H1 (cell line): ENCODE results near the gene MLPH. TPM values are rescaled to one million over a fixed set of nuclear protein-coding genes. Genes with fewer than 3 reads are reported as not detected.

Source experiments
- CBX5 ChIP-seq: fragments of 300-800, 300-1000 bp; sonication (generic); IDR thresholded peaks from 2 replicates; pipeline ENCODE4 v1.7.1; 2016; ENCODE audit warnings: antibody characterized with exemption, low read length, low read depth
- EZH2 ChIP-seq: fragments of 200-600 bp; sonication (generic); IDR thresholded peaks from 2 replicates; pipeline ENCODE4 v1.7.1; 2012; ENCODE audit warnings: low read depth, mild to moderate bottlenecking, moderate library complexity, low read length, inconsistent platforms; ENCODE audit not compliant: severe bottlenecking
- KDM1A ChIP-seq: fragments of 200-600, 300-600 bp; sonication (generic); IDR thresholded peaks from 2 replicates; pipeline ENCODE4 v1.7.1; 2016; ENCODE audit warnings: mild to moderate bottlenecking, low read length, borderline replicate concordance
- NANOG ChIP-seq: IDR thresholded peaks from 2 replicates; pipeline ENCODE4 v1.6.1; 2011; ENCODE audit warnings: low read length, low read depth, mild to moderate bottlenecking, inconsistent platforms; ENCODE audit not compliant: insufficient read depth, poor library complexity, severe bottlenecking
- RFX5 ChIP-seq: IDR thresholded peaks from 2 replicates; pipeline ENCODE4 v1.6.1; 2011; ENCODE audit warnings: low read depth, low read length, improper control_type of control experiment, borderline replicate concordance
- RXRA ChIP-seq: IDR thresholded peaks from 2 replicates; pipeline ENCODE4 v1.6.1; 2011; ENCODE audit warnings: low read depth, mild to moderate bottlenecking, low read length, moderate library complexity; ENCODE audit not compliant: insufficient read depth
- polyA plus RNA-seq, 7 experiments: library from polyadenylated mRNA; depleted of rRNA in 3 of 7; stranded (reverse) in 5 of 7; unstranded in 2 of 7; fragments of >200 nt in 5 of 7; fragments of 200-250 nt in 2 of 7; gene quantifications; 1 replicate in 5 of 7; 2 replicates in 1 of 7; 4 replicates in 1 of 7; pipeline versions ENCODE4 v1.2.1 to v1.2.3, GENCODE V29; 2011 to 2013; ENCODE audit warnings: missing spikeins in 2 of 7, mixed read lengths in 2 of 7
- total RNA-seq: library from RNA; stranded (reverse); fragmentation: NEBNext Ultra II Directional; extraction: Animal tissue kit (Norgen Biotek cat#: 25700); gene quantifications from 2 replicates; pipeline ENCODE4 v1.2.1, GENCODE V29; 2021
- TF ChIP-seq, protein P1 (sequence below): fragments of 300-600 bp; sonication (generic); IDR thresholded peaks from 2 replicates; pipeline ENCODE4 v1.7.1; 2012; ENCODE audit warnings: low read length, moderate library complexity, mild to moderate bottlenecking, inconsistent platforms; ENCODE audit not compliant: insufficient replicate concordance
- TF ChIP-seq, protein P2 (sequence below): IDR thresholded peaks from 2 replicates; pipeline ENCODE4 v1.6.1; 2012; ENCODE audit warnings: inconsistent platforms

MLPH gene
- total and polyA plus RNA-seq, 2 of the 8 experiments (the other 6 are each of a cell fraction or from before 2014, with no cell fraction given) = 12.7 to 17.0 TPM

DNA sequence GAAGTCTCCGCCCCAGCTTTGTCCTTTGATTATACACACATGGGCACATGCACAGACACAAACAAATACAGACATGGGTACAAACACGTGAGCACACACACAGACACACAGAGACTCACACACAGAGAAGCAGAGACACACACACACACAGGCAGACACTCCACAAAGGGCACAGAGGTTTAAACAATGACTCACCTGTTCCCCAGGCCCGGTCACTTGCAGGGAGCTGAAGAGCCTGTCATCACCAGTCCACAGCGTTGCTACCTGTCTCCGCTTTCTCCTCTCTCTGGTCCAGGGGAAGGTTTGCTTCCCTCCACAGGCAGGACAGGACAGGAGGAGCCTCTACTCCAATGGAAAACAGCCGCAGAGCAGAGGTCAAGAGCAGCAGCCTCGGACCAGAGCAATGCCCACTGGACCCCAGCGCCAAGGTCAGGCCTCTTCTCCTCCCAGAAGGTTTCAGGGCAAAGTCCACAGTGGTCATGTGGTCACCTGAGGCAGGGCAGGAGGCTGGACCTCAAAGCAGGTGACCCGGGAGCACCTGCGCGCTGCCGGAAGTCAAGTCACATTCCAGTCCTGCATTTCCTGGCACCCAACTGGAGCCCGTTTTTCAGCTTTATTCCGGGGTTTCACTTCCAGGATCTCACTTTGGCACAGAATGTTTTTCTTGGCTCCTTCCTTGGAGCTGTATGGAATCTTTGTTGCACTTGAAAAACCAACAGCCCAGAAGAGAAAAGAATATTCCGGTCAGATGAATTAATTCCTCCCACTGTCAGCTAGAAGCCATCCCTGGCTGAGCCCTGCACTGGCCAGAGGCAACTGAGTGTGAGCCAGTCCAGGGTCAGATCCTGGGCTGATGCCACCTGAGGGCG is 103.5 kb downstream of the MLPH start, which contains the start of gene RAB17 (continued):
- TF ChIP-seq RFX5 (no peak), KDM1A (no peak), RXRA (no peak), NANOG (no peak), CBX5 (no peak), EZH2 (no peak)
- TF ChIP-seq, protein P1, sequence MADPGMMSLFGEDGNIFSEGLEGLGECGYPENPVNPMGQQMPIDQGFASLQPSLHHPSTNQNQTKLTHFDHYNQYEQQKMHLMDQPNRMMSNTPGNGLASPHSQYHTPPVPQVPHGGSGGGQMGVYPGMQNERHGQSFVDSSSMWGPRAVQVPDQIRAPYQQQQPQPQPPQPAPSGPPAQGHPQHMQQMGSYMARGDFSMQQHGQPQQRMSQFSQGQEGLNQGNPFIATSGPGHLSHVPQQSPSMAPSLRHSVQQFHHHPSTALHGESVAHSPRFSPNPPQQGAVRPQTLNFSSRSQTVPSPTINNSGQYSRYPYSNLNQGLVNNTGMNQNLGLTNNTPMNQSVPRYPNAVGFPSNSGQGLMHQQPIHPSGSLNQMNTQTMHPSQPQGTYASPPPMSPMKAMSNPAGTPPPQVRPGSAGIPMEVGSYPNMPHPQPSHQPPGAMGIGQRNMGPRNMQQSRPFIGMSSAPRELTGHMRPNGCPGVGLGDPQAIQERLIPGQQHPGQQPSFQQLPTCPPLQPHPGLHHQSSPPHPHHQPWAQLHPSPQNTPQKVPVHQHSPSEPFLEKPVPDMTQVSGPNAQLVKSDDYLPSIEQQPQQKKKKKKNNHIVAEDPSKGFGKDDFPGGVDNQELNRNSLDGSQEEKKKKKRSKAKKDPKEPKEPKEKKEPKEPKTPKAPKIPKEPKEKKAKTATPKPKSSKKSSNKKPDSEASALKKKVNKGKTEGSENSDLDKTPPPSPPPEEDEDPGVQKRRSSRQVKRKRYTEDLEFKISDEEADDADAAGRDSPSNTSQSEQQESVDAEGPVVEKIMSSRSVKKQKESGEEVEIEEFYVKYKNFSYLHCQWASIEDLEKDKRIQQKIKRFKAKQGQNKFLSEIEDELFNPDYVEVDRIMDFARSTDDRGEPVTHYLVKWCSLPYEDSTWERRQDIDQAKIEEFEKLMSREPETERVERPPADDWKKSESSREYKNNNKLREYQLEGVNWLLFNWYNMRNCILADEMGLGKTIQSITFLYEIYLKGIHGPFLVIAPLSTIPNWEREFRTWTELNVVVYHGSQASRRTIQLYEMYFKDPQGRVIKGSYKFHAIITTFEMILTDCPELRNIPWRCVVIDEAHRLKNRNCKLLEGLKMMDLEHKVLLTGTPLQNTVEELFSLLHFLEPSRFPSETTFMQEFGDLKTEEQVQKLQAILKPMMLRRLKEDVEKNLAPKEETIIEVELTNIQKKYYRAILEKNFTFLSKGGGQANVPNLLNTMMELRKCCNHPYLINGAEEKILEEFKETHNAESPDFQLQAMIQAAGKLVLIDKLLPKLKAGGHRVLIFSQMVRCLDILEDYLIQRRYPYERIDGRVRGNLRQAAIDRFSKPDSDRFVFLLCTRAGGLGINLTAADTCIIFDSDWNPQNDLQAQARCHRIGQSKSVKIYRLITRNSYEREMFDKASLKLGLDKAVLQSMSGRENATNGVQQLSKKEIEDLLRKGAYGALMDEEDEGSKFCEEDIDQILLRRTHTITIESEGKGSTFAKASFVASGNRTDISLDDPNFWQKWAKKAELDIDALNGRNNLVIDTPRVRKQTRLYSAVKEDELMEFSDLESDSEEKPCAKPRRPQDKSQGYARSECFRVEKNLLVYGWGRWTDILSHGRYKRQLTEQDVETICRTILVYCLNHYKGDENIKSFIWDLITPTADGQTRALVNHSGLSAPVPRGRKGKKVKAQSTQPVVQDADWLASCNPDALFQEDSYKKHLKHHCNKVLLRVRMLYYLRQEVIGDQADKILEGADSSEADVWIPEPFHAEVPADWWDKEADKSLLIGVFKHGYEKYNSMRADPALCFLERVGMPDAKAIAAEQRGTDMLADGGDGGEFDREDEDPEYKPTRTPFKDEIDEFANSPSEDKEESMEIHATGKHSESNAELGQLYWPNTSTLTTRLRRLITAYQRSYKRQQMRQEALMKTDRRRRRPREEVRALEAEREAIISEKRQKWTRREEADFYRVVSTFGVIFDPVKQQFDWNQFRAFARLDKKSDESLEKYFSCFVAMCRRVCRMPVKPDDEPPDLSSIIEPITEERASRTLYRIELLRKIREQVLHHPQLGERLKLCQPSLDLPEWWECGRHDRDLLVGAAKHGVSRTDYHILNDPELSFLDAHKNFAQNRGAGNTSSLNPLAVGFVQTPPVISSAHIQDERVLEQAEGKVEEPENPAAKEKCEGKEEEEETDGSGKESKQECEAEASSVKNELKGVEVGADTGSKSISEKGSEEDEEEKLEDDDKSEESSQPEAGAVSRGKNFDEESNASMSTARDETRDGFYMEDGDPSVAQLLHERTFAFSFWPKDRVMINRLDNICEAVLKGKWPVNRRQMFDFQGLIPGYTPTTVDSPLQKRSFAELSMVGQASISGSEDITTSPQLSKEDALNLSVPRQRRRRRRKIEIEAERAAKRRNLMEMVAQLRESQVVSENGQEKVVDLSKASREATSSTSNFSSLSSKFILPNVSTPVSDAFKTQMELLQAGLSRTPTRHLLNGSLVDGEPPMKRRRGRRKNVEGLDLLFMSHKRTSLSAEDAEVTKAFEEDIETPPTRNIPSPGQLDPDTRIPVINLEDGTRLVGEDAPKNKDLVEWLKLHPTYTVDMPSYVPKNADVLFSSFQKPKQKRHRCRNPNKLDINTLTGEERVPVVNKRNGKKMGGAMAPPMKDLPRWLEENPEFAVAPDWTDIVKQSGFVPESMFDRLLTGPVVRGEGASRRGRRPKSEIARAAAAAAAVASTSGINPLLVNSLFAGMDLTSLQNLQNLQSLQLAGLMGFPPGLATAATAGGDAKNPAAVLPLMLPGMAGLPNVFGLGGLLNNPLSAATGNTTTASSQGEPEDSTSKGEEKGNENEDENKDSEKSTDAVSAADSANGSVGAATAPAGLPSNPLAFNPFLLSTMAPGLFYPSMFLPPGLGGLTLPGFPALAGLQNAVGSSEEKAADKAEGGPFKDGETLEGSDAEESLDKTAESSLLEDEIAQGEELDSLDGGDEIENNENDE = no peak
- TF ChIP-seq, protein P2, sequence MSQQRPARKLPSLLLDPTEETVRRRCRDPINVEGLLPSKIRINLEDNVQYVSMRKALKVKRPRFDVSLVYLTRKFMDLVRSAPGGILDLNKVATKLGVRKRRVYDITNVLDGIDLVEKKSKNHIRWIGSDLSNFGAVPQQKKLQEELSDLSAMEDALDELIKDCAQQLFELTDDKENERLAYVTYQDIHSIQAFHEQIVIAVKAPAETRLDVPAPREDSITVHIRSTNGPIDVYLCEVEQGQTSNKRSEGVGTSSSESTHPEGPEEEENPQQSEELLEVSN = peak; percentile 67; the same call in 1 of the 2 replicates
